GM19468 (cell line): ENCODE measurements around the gene LRRC36.

ENCODE experiments used
- ATAC-seq: cut with Tn5 transposase; IDR thresholded peaks from one replicate; pipeline ENCODE4 v1.9.1; 2021; ENCODE audit warnings: mild to moderate bottlenecking, moderate library complexity, moderate number of reproducible peaks; ENCODE audit not compliant: unreplicated experiment; ENCODE audit errors: extremely low read depth

LRRC36 gene

DNA sequence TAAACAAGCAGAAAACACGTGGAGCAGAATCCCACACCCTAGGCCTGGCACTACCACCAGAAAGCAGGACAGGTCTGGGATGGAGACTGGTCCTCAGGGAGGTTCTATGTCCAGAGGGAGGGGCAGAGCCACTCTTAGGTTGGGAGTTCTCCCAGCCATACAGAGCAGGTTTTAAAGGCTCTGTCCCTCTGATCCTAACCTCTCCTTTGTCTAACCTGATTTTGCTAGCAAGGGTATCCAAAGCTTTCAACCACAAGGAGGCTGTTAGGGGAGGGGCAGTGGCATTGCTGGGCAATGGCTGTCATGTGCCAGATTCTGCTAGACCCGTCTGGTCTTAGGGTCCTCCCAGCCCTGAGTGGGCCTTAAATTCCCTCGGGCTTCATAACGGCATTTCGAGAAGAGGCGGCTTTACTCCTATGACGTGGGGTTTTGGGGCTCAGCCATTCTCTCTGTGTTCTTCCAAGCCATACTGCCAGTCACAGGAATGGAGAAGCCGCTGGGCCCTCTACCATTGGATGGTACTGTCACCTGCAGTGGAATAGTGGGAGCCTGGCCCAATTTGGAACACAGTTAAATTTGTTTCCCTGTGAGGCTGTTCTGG is 61.0 kb downstream of the LRRC36 start:
- ATAC-seq: no peak

DNA sequence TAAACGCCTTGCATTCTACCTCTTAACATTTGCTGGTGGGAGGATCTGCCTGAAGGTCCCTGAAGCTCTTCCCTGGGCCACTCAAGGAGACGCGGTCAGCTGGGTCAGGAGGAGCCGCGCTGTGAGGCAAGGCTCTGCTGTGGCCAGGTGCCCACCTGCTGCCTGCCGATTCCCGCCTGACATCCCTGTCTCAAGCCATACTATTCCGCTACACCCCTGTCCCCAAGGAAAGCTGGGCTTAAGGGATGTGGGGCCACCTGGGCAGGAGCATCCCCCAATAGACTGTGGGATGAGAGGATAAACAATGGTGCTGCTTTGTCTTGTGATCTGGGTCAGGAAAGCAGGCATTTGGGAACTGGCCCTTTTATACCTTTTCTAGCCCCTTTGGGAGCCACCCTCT is 61.6 kb downstream of the LRRC36 start:
- no peak for ATAC-seq

DNA sequence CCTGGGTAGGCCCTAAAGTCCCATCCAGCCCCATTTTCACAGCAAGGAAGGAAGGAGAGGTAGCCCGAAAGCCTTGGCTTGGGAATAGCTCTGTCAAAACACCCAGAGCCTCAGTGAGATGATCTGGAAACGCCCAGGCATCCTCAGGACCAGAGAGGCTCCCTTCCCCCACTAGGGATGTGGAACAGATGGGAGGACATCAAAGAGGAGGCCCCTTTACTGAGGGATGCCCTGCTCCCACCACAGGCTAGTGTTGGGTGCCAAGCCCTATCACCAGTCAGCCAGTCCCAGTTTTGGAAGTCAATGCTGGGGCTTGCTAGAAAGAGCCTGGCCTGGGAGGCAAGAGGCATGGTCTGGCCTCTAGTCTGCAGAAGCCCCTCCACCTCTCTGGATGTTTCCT is 62.0 kb downstream of the LRRC36 start:
- ATAC-seq: no peak

DNA sequence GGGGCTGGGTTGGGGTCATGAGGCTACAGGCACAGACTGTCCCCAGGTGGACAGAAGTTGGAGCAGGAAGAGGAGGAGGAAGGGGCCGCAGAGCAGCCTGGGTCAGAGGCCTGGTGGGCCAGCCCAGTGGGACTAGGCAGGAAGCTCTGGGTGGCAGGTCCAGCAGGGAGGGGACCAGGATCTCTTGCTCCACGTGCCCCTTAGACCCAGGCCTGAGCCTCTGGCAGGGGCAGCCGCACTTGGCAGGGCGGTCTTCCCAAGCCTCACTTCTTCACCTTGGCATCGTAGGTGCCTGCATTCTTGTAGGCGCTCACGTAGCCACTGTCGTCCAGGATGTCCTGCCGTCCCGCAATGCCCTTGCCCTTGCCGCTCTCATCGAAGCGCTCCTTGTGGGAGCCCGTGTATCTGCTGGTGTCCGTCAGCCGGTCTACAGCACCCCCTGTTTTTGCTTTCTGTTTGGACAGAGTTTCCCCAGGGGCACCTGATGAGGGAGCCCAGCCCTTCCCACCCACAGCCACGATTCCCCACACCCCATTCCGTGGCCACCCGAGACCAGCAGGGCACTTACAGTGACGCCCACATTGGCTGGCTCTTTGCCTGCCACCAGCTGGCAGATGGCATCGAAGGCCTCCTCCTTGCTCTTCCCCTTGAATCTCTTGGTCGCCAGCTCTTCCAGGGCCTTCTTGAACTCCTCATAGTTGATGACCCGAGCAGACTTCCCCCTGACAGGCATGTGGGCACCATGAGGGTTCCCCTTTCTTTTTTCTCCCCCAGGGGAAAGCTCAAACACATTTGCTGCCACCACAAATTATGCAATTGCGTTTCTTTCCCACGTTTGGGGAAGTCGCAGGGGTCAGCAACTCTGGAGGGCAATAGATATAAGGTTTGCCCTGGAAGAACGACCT is 63.5 kb downstream of the LRRC36 start:
- no peak for ATAC-seq

DNA sequence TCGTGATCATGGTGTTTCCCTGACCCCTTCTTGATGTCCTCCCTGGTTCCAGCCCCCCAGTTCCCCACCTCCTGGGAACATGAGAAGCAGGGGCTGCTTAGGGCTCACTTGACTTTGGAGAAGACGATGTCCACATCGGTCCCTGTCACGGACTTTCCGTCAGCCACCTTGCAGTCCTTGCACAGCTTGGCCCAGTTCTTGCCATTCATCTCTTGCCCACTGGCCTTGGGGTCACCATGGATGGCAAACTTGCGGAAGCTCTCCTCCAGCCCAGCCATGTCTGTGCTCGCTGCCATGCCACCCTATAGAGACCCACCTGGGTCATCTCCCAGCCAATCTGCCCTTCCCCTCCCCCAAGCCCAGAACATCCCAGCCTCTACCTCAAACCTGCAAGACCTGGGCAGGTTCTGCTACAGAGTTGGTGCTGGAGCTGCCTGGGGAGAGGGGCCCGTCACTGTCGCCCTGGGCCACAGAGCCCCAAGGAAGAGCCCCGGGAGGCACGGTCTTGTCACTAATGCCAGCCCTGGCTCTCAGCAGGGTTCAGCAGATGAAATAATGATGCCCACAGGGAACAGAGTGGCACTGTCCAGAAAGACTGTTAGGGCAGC is 64.3 kb downstream of the LRRC36 start:
- no peak for ATAC-seq

DNA sequence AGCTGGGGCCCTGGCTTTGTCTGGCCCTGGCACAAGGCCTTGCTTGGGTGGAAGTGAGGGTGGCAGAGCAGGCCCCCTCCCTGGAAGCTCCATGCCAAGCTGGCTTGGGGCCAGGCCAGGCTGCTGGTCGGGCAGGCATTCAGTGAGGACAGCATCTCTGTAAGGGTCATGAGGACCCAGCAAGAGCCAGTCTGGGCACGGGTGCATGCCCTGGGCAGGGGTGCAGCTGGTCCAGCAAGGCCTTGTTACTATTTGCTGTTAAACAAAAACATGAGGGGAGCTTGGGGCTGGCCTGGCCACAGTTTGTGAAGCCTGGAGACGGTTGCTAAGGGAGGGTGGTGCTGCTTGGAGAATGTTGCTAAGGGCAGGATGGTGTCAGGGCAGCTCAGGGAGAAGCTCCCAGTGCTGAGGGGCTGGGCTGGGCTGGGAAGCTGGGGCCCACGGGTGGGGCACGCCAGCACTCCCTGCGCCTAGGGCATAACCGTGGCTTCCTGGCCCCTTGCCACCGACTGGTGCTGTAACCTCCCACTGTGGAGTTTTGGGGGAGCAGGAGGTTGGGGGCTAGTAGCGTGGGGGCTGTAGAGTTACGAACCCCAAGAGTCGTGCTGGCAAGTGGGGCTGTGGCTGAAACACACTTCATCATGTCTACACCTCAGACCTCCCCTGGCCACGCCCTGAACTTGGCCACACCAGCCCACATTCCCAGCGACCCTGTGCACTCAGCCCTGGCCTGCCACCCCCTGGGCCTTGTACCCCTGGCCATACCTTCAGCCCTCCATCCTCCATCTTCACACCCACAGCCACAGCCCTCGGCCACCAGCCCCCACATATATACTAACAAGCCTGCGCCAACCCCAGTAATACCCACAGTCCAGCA is 65.0 kb downstream of the LRRC36 start:
- no peak for ATAC-seq

DNA sequence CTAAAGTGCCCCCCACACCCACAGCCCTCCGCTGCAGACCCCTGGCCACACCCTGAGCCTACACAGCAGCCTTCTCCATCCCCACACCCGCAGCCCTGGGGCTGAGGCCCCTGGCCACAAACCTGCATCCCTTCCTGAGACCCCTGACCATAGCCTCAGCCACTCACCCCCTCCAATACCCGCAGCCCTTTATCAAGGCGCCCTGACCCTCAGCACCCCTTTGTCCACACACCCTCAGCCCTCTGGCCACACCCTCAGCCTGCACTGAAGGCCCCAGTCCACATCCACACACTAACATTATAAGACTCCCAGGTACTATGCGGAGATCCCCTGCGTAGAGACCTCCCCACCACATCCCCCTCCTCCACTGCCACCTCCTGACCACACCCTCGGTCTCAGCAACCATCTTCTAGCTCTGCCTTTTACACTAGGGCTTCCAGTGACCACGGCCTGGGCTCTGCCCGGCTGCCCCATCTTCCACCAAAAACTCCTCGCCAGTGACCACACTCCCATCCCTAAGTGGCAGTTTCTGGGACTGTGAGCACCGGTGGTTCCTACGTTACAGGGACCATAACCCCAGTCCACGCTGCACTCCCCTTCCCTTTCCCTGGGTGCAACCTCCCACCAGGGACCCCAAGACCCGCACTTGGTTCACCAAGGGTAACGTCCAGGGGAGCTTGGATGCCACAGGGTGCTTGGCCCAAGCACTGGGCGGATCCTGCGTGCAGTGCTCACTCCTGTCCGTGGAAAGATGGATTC is 65.9 kb downstream of the LRRC36 start:
- ATAC-seq: no peak

DNA sequence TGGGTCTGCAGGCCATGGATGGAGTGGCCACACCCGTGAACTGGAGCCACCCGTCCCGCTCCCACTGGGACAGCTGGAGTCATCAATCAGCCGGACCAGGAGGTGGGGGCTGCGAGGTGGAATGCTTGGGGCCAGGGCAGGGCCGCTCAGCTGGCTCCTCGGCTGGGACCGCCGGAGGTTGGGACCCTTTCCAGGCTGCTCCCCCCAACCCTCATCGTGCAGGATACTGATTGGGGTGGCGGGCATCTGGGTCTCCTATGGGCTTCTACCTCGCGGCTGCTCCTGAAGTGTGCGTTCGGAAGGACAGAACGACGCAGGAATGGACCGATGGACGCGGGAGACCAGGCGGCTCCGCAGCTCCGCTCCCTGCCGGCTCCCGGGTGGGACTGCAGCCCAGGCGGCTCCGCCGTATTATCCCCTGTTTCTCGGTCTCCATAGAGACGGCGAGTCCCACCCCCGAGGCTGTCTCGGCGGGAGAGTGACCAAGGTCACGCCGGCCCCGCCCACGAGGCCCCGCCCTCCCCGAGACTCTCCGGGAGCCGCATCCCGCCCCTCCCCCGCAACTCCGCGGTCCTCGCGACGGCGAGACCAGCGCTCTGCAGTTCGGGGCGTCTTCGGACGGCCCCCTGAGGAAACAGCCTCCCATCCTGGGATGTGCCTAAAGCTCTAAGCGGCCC is 66.6 kb downstream of the LRRC36 start, which contains the start of gene TPPP3:
TSS of gene TPPP3 (minus strand) at position 388 of the 677 bp plus-strand sequence. CDS start 2,387 bp downstream, outside the sequence.
- ATAC-seq: no peak

DNA sequence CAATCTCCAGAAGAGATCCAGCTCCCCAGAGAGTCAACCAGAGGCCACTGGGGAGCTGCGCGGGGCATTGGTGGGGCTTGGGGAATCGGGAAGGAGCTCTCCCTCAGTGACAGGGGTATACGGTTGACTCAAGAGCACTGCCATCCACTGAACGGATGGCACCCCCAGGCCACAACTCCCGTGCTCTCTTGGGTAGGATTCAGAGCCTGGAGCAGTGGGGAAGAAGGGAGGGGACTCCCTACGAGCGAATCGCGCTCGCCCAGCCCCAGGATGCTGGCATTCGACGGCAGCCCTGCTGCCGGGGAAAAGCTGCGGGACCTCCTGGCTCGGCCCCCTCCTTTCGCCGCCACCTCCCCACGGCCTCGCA is 67.2 kb downstream of the LRRC36 start:
- ATAC-seq: no peak

DNA sequence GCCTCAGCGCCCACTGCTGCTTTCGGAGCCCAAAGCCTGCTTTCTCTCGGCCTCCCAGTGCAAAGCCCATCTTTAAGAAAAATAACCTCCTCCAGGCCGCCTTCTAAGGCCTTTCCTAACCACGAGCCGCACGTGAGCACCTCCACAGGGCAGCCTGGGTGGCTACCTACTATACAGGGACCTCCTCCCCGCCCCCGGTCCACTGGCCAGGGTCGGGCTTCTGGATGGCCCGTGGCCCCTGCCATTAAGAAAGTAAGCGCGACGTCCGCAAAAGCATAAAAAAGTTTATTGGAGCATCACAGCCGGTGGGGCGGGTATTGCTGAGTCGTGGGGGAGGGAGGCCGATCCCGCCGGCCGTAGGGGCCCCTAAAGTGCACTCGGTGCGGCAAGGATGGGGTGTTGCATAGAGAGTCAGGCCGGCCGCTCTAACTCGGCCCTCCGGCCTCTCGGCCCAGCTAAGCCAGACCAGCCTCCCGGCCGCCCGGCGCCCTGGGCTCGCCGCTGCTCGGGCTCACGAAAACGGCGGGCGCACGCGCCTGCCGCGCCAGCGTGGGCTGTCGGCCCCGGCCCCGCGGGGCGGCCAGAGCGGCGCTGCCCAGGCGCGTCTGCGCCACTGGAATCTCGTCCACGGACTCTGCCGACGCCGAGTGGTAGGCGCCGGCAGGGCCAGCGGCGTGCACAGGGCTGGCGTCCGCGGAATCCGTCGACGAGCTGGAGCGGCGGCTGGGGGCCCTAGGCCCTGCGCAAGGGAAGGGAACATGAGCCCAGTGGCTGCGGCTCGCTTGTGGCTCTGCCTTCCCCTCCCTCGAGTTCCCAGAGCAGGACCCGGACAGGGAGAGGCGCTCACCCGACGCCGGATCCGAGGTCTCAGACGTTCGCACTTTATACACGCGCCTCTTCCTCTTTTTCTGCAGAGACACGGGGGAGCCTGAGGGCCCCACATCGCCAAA is 67.8 kb downstream of the LRRC36 start:
- ATAC-seq: no peak

DNA sequence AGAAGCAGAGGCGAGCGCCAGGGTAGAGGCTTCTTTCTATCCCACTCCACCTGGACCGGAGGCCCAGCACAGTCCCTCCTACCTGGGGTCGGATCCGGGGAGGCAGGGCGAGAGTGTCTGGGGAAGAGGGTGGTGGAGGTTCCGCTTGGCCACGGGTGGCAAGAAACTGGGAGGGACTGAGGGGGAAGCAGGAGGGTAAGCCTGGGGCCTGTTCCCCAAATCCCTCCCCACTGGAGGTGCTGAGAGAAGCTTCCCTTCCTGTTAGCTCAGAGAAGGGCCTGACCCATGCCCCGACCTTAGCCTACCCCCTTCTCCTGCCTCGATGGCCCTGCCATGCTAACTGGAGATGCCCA is 68.5 kb downstream of the LRRC36 start:
- ATAC-seq: no peak

DNA sequence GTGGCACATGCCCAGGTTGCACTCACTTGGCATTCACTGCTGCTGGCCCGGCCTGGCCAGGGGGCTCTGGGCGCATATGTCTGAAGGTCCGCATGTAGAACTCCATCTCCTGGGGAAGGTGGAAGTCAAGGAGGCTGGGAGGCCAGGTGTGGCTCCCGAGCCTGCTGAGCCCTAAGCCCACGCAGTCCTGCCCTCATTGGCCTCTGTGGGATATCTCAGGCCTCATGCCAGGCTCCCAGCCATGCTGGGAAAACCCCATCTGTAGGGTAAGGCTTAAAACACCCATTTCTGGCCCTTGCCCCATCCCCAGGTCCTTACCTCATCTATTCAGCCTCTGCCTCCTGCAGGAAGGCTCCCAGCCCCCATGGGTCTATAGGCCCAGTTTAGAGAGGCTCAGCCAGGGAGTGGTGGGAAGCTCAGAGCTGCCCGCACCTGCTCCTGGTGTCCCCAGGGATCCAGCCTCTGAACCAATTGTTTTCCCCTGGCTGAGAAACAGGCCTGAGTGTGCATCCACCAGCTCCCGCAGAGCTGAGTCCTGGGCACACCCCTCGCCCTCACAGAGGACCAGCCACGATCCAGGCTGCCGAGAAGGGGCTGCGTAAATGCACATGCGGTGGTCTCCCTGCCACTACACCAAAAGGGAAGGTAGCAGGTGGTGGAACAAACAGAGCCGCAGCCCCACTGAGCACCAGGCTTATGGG is 69.0 kb downstream of the LRRC36 start:
- no peak for ATAC-seq

DNA sequence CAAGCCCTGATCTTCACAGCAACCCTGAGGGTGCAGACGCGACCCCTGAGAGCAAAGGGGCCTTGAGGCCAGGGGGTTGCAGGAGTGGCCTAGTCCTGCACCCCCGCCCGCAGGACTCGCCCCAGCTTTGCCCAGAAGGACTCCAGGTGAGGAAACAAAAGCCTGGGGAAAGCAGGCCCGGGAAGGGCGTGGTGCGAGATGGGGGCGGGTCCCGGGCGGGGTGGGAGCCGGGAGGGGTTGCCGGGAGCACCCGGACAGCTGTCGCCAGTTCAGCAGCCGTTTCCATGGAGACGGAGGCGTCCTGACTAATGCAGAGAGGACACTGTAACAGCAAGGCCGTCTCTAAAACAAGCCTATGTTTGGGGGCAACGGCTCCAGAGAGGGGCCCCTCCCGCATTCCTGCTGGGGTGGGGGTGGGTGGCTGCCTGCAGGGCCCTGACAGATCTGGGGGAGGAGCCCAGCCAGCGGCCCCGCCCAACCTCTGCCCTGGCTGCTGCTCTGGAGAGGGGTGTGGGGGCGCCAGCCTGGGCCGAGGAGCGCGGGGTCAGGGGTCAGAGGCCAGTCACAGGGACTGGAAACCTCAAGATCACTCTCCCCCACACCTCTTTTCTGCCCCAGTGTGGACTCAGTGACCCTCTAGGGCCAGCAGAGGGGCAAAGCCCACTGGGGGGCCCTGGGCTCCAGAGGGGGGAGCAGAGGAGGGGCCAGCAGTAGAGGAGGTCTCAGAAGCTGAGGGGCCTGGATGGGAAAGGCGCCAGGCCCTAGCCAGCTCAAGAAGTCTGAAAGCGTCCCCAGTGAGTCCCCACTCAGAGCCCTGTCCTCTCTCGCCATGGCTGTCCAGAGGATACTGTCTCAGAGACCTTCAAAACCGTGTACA is 69.8 kb downstream of the LRRC36 start:
- ATAC-seq: no peak

DNA sequence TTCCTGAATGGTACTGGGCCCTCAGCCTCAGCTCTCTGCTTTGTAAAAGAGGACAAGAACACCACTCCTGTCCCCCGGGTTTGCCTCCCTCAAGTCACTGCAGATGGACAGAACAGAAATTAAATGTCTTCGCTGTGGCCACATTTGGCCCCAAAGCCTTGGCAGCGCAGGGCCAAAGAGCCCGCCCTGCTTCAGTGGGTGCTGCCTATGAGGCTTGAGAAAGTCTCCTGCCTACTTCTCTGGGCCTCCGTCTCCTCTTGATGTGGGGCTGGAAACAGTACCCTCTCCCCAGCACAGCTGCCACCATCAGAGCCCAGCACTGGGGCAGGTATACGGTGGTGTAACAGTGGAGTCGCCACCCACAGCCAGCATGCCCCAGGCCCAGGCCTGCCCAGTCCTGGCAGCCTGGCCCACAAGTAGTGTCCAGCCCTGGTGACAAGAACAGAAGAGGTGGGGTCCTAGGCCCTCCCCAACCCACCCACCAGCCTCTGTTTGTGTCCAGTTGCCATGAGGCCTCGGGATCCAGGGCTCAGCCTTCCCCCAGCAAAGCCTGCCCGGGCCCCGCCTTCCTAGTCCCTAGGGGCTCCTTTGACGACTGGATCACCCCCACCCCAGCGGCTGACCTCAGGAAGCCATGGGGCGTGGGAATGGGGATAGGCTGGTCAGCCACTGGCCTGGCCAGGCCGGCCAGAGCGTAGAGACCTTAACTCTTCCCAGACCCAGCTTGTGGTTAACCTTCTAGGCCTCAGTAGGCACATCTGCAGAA is 70.6 kb downstream of the LRRC36 start:
- ATAC-seq: no peak

DNA sequence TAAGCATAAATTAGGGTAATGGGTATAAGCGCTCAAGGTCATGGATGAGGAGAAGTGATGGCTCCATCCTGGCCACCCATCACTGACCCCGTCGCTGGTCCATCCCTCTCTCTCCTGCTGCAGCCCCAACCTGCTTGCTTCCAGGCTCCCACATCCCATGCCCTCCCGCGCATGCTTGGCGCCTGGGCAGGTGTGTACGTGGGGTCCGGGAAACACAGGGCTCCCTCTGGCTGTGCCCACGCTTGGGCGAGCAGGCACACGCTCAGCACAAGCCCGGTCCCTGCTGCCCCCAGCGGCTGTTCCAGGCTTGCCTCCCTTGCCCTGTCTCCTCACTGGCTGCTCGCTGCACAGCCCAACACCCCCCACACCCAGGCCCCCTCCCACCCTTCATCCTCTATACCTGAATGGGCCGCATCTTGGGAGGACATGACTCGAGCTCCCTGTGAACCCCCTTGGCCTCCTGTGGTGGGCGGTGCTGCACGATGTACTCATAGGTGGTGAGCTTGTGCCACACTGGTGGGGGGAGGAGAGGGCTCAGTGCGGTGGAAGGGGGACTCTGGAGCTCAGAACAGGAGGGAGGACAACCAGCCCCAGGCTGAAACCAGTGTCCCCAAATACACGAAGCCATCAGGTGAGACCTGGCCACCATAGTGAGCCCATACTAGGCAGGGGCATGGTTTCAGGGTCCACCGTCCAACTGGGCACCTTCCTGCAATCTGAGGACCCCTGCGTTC is 71.4 kb downstream of the LRRC36 start:
- no peak for ATAC-seq
